HepG2 (cell line): ENCODE data around the gene TUBA4A. TPM values are rescaled to one million over a fixed set of nuclear protein-coding genes. Genes with fewer than 3 reads are reported as not detected.

Experiments used
- ATAC-seq: fragments of 200-7000 bp; cut with Tn5 transposase; 3 replicates; pipeline ENCODE4 v1.9.1; 2020; ENCODE audit warnings: mild to moderate bottlenecking, moderate library complexity
- BruUV-seq: library from RNA; stranded (reverse); fragments of 400-500 nt; replicated peaks from 2 replicates; lab custom pipeline; 2021; lab: Mats Ljungman, UMichigan
- CTCF ChIA-PET: fragments of 300-600 bp; formaldehyde crosslinking; extraction: SDS; loops from one replicate; lab custom pipeline; 2021; ENCODE audit warnings: low total read pairs, inconsistent platforms, low intra/inter-chr PET ratio; lab: Yijun Ruan, JAX
- POLR2A ChIA-PET: fragments of 350-600 bp; sonication (Branson Sonifier 250); formaldehyde crosslinking; loops from one replicate; lab custom pipeline; 2020; ENCODE audit warnings: antibody characterized with exemption, inconsistent platforms; lab: Yijun Ruan, JAX
- DNase-seq: peaks from one replicate; pipeline ENCODE4 v3.0.0-alpha.2; 2015; ENCODE audit warnings: low spot score
- FAIRE-seq: peaks from 3 replicates; lab custom pipeline; 2011; peaks lifted over from hg19 to GRCh38; lab: Jason Lieb, UNC
- H2AFZ ChIP-seq: one replicate; pipeline ENCODE4 v1.6.1; 2011; ENCODE audit warnings: low read length, inconsistent platforms
- H3K27ac ChIP-seq: fragments of 300-600 bp; 3 replicates; pipeline ENCODE4 v1.8.0; 2011; ENCODE audit warnings: mixed run types, mild to moderate bottlenecking, mixed read lengths, low read length, inconsistent platforms; ENCODE audit not compliant: insufficient read depth; ENCODE audit errors: extremely low read length
- H3K27me3 ChIP-seq, 2 experiments: fragments of 200-600 bp in 1 of 2; 2 replicates in 1 of 2; 3 replicates in 1 of 2; pipeline versions ENCODE4 v1.6.0 to v1.8.0; 2011; ENCODE audit warnings: low read length in 2 of 2, mild to moderate bottlenecking in 2 of 2, moderate library complexity in 2 of 2, inconsistent platforms in 1 of 2; ENCODE audit not compliant: insufficient read depth in 2 of 2, control insufficient read depth in 1 of 2
- H3K36me3 ChIP-seq, 2 experiments: fragments of 200-600 bp in 1 of 2; replicated peaks in 1 of 2; 2 replicates in 1 of 2; 3 replicates in 1 of 2; pipeline versions ENCODE4 v1.5.1 to v1.8.0; 2011; ENCODE audit warnings: low read length in 2 of 2, inconsistent platforms in 1 of 2; ENCODE audit not compliant: insufficient read depth in 2 of 2, control insufficient read depth in 1 of 2
- H3K4me1 ChIP-seq: 2 replicates; pipeline ENCODE4 v1.5.1; 2012; ENCODE audit warnings: low read length, inconsistent platforms; ENCODE audit not compliant: insufficient read depth
- H3K4me2 ChIP-seq: 2 replicates; pipeline ENCODE4 v1.6.0; 2011; ENCODE audit warnings: low read depth, low read length, inconsistent platforms
- H3K4me3 ChIP-seq, 3 experiments: fragments of 200-600 bp in 1 of 3; sonication (generic), shearing (Covaris generic) in 1 of 3; replicated peaks in 1 of 3; 2 replicates each; pipeline ENCODE4 v1.5.1; 2011 to 2016; ENCODE audit warnings: low read length in 3 of 3, inconsistent platforms in 2 of 3, low read depth in 2 of 3, mild to moderate bottlenecking in 2 of 3, control low read depth in 1 of 3, mixed read lengths in 1 of 3; ENCODE audit not compliant: insufficient read depth in 1 of 3
- H3K79me2 ChIP-seq: one replicate; pipeline ENCODE4 v1.6.1; 2011; ENCODE audit warnings: low read length, inconsistent platforms; ENCODE audit not compliant: insufficient read depth
- H3K9ac ChIP-seq: 2 replicates; pipeline ENCODE4 v1.6.0; 2011; ENCODE audit warnings: mild to moderate bottlenecking, low read depth, low read length, inconsistent platforms; ENCODE audit not compliant: insufficient read depth
- H3K9me3 ChIP-seq: 2 replicates; pipeline ENCODE4 v1.5.1; 2012; ENCODE audit warnings: mild to moderate bottlenecking, low read length
- H4K20me1 ChIP-seq: 2 replicates; pipeline ENCODE4 v1.6.0; 2011; ENCODE audit warnings: inconsistent platforms, mild to moderate bottlenecking, low read length, moderate library complexity; ENCODE audit not compliant: insufficient read depth
- CSRNP1 ChIP-seq: sonication (generic); formaldehyde crosslinking; IDR thresholded peaks from 2 replicates; pipeline ENCODE4 v1.8.1; 2023; ENCODE audit warnings: mild to moderate bottlenecking, missing genetic modification reagents
- EP300 ChIP-seq, 3 experiments: sonication (generic) in 1 of 3; formaldehyde crosslinking in 1 of 3; IDR thresholded peaks; 2 replicates each; pipeline versions ENCODE4 v1.5.1 to v1.6.1; 2011 to 2020; ENCODE audit warnings: low read depth in 2 of 3, low read length in 2 of 3, borderline replicate concordance in 1 of 3, improper control_type of control experiment in 1 of 3, mild to moderate bottlenecking in 1 of 3, missing genetic modification reagents in 1 of 3, moderate library complexity in 1 of 3
- HES4 ChIP-seq: sonication (generic); formaldehyde crosslinking; IDR thresholded peaks from 2 replicates; pipeline ENCODE4 v1.9.0; 2021; ENCODE audit warnings: mild to moderate bottlenecking, missing genetic modification reagents, borderline replicate concordance
- KAT2B ChIP-seq: fragments of 150-350 bp; IDR thresholded peaks from 2 replicates; pipeline ENCODE4 v1.6.1; 2014; ENCODE audit warnings: low read depth, low read length, borderline replicate concordance
- MIXL1 ChIP-seq: IDR thresholded peaks from 2 replicates; pipeline ENCODE4 v1.6.1; 2016
- RAD21 ChIP-seq: fragments of 450-650 bp; formaldehyde crosslinking; IDR thresholded peaks from 2 replicates; pipeline ENCODE4 v1.5.0; 2020; ENCODE audit warnings: mild to moderate bottlenecking
- ZFAT ChIP-seq: sonication (generic); formaldehyde crosslinking; conservative IDR thresholded peaks from 2 replicates; pipeline ENCODE4 v1.8.1; 2023; ENCODE audit warnings: missing genetic modification reagents, inconsistent platforms
- ZNF292 ChIP-seq: sonication (generic); formaldehyde crosslinking; IDR thresholded peaks from 2 replicates; pipeline ENCODE4 v1.8.1; 2022; ENCODE audit warnings: mild to moderate bottlenecking, low read depth, missing genetic modification reagents, borderline replicate concordance
- ZNF468 ChIP-seq: sonication (generic); formaldehyde crosslinking; IDR thresholded peaks from 2 replicates; pipeline ENCODE4 v1.8.0; 2022; ENCODE audit warnings: mild to moderate bottlenecking, moderate library complexity, missing genetic modification reagents
- WGBS: methylation state at CpG from one replicate; pipeline ENCODE4 v1.1.6; 2017; ENCODE audit warnings: low lambda C conversion rate; 5-methylcytosine and 5-hydroxymethylcytosine counted together
- in situ Hi-C: cut with HindIII; loops from 2 replicates; pipeline ENCODE4 v1.10.0; 2017; ENCODE audit warnings: low pct_unique_long_range_greater_than_20kb; ENCODE audit not compliant: extremely low pct_ligation_motif_present
- intact Hi-C: fragments of 100-400 bp; cut with micrococcal nuclease; formaldehyde crosslinking; loops from one replicate; pipeline ENCODE4 v1.10.0; 2022; ENCODE audit not compliant: unreplicated experiment
- polyA plus RNA-seq, 8 experiments: library from polyadenylated mRNA; depleted of rRNA in 3 of 8; stranded (reverse) in 7 of 8; unstranded in 1 of 8; fragments of >200 nt; fragmentation: Illumina TruSeq in 4 of 8; extraction: Trizol in 4 of 8; gene quantifications; 2 replicates each; pipeline versions ENCODE4 v1.2.1 to v1.2.3, GENCODE V29; 2011 to 2016; ENCODE audit warnings: low read depth in 4 of 8, missing spikeins in 1 of 8, mixed read lengths in 1 of 8; ENCODE audit not compliant: insufficient read depth in 1 of 8
- total RNA-seq, 5 experiments: library from RNA; depleted of rRNA; stranded (reverse); fragments of >200 nt; fragmentation: Illumina TruSeq; extraction: Trizol; gene quantifications; 2 replicates each; pipeline ENCODE4 v1.2.3, GENCODE V29; 2016; ENCODE audit warnings: low read depth in 1 of 5
- TF ChIP-seq, protein P1 (sequence below): sonication (generic); formaldehyde crosslinking; IDR thresholded peaks from 2 replicates; pipeline ENCODE4 v1.8.0; 2022; ENCODE audit warnings: mild to moderate bottlenecking, missing genetic modification reagents, borderline replicate concordance
- TF ChIP-seq, protein P2 (sequence below): sonication (generic); formaldehyde crosslinking; IDR thresholded peaks from 2 replicates; pipeline ENCODE4 v1.4.0; 2020; ENCODE audit warnings: missing genetic modification reagents, mild to moderate bottlenecking, borderline replicate concordance

Gene TUBA4A
- total and polyA plus RNA-seq, 2 of the 13 experiments (the other 11 are each of a cell fraction or from before 2014, with no cell fraction given): 1.3 to 12.7 TPM

GRCh38 chr2:219209236-219210195 is 44.2 kb downstream of the TUBA4A start (continued):
- 0 out of 2 replicates have a peak, but pooled peaks have one; percentile 23 for TF ChIP-seq HES4 (CRISPR knock-in tag)

DNA sequence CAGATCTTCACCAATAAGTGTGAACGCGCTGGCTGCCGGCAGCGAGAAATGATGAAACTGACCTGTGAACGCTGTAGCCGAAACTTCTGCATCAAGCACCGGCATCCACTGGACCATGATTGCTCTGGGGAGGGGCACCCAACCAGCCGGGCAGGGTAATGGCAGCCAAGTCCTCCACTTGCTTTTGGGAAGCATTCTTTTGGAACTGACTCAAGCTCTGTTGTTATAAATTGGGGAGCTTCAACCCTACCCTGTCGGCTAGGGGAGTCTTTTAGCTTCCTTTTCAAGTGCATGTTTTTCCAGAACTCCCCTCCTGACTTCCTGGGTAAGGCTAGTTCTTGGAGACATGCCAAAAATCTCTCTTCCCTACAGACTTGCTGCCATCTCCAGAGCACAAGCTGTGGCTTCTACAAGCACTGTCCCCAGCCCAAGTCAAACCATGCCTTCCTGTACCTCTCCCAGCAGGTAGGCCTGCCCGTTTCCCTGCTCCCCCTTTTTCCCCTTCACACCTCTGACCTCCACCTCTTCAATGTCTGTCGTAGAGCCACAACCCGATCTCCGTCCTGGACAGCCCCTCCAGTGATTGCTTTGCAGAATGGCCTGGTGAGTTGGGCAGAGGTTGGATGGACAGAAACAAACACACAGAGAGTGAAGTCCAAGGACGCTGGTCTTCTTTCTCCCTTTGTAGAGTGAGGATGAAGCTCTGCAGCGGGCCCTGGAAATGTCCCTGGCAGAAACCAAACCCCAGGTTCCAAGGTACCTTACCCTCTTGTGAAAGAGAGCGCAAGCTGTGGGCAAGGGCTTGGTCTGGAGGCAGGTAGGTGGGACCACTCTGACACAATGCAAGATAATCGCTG is 45.6 kb downstream of the TUBA4A start:
- Histone ChIP-seq H3K27ac (peak overlapping the region; percentile 95), H3K9ac (peak overlapping the region; percentile 77), H3K4me3 (peak overlapping the region; percentile 65 to 86 (median 69))
- TF ChIP-seq ZFAT (no peak), ZNF292 (0 out of 2 replicates have a peak, but pooled peaks have one; percentile 26), MIXL1 (peak; percentile 66; the same call in 1 of the 2 replicates), KAT2B (no peak), EP300 (IDR thresholded peaks at IDR 0.05; ENCODE audit: low read depth in 2 of 2, low read length in 2 of 2) (peak in 1 of 2 experiments; percentile 76; a peak in 3 of 4 replicates), EP300 (CRISPR knock-in tag; IDR thresholded peaks at IDR 0.05; ENCODE audit: borderline replicate concordance) (peak; percentile 56), CSRNP1 (no peak; the same call in 1 of the 2 replicates), ZNF468 (CRISPR knock-in tag) (no peak), RAD21 (CRISPR knock-in tag) (no peak; the same call in 1 of the 2 replicates)
- TF ChIP-seq, protein P1, sequence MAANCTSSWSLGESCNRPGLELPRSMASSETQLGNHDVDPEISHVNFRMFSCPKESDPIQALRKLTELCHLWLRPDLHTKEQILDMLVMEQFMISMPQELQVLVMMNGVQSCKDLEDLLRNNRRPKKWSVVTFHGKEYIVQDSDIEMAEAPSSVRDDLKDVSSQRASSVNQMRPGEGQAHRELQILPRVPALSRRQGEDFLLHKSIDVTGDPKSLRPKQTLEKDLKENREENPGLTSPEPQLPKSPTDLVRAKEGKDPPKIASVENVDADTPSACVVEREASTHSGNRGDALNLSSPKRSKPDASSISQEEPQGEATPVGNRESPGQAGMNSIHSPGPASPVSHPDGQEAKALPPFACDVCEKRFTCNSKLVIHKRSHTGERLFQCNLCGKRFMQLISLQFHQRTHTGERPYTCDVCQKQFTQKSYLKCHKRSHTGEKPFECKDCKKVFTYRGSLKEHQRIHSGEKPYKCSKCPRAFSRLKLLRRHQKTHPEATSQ (CRISPR knock-in tag): no peak
- TF ChIP-seq, protein P2, sequence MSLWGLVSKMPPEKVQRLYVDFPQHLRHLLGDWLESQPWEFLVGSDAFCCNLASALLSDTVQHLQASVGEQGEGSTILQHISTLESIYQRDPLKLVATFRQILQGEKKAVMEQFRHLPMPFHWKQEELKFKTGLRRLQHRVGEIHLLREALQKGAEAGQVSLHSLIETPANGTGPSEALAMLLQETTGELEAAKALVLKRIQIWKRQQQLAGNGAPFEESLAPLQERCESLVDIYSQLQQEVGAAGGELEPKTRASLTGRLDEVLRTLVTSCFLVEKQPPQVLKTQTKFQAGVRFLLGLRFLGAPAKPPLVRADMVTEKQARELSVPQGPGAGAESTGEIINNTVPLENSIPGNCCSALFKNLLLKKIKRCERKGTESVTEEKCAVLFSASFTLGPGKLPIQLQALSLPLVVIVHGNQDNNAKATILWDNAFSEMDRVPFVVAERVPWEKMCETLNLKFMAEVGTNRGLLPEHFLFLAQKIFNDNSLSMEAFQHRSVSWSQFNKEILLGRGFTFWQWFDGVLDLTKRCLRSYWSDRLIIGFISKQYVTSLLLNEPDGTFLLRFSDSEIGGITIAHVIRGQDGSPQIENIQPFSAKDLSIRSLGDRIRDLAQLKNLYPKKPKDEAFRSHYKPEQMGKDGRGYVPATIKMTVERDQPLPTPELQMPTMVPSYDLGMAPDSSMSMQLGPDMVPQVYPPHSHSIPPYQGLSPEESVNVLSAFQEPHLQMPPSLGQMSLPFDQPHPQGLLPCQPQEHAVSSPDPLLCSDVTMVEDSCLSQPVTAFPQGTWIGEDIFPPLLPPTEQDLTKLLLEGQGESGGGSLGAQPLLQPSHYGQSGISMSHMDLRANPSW: no peak

More for the DNA sequence above, 45.6 kb downstream of the TUBA4A start:
- CTCF ChIA-PET: interaction anchor here (2.6 kb wide), 1 partner anchor 37 kb away, joined by 8 read pairs; no protein-coding TSS in a partner anchor
- no peaks in the 10 kb centered on the region for H4K20me1 ChIP-seq
- H3K9me3 ChIP-seq: no peaks in the 10 kb centered on the region
- POLR2A ChIA-PET: interaction anchor here (0.7 to 5.6 kb wide), 22 partner anchors 9 to 363 kb away, joined by 3 to 227 read pairs (median 6); partner anchors contain the start of genes ABCB6, ANKZF1, ATG9A and CNPPD1
- no peak overlapping the region for H2AFZ ChIP-seq
- peaks cover 54% of the 10 kb centered on the region for H3K4me1 ChIP-seq
- H3K4me2 ChIP-seq: peak overlapping the region; percentile 100
- TSS peak; percentile 20 for BruUV-seq
- no peaks in the 10 kb centered on the region; a peak in 1 of 5 replicates for H3K27me3 ChIP-seq
- peaks cover 18 to 32% of the 10 kb centered on the region in 2 experiments for H3K36me3 ChIP-seq
- peak; percentile 90 for DNase-seq
- FAIRE-seq: peak; percentile 98
- peak; percentile 53 for ATAC-seq
- H3K79me2 ChIP-seq: peaks cover 6% of the 10 kb centered on the region
- 4% methylated on average over 17 of the region's 17 CpGs for WGBS
- in situ Hi-C loops (loop anchor here (5.0 kb wide), 1 partner anchor 36 kb away; the partner anchor contains the start of gene SLC23A3), intact Hi-C loops (loop anchor here (1.0 kb wide), 3 partner anchors 9 to 48 kb away; partner anchors contain the start of gene NHEJ1)
